IPS-NIHi7 (cell line): ENCODE measurements around the gene GTPBP6.

ENCODE experiments used
- DNase-seq: peaks from one replicate; pipeline ENCODE4 v3.0.0; 2012; ENCODE audit warnings: mixed read lengths; ENCODE audit errors: extremely low spot score

Gene GTPBP6

GRCh38 chrX:318739-319578 lies at the start of gene GTPBP6:
Gene GTPBP6, minus strand, starts transcription at chrX:318796. Its CDS starts 9 bp downstream, at chrX:318787.
- peak; percentile 94 for DNase-seq

- no peak for DNase-seq
Measured at GRCh38 chrX:367866-368265, 49.3 kb upstream of the GTPBP6 start.

GRCh38 chrX:367349-367748 lies 48.8 kb upstream of the GTPBP6 start:
- DNase-seq = no peak

- no peak for DNase-seq
Measured at GRCh38 chrX:363621-364375, 45.2 kb upstream of the GTPBP6 start.

- DNase-seq = no peak
Measured at GRCh38 chrX:362937-363620, 44.5 kb upstream of the GTPBP6 start.

GRCh38 chrX:362351-362750 lies 43.8 kb upstream of the GTPBP6 start:
- no peak for DNase-seq

- DNase-seq = no peak
Measured at GRCh38 chrX:361231-362145, 42.9 kb upstream of the GTPBP6 start.

- DNase-seq = no peak
Measured at GRCh38 chrX:360496-361150, 42.0 kb upstream of the GTPBP6 start.

- DNase-seq = no peak
Measured at GRCh38 chrX:358651-359143, 40.1 kb upstream of the GTPBP6 start.

- no peak for DNase-seq
Measured at GRCh38 chrX:357693-358471, 39.3 kb upstream of the GTPBP6 start.

- DNase-seq = no peak
Measured at GRCh38 chrX:357035-357692, 38.6 kb upstream of the GTPBP6 start.

GRCh38 chrX:356385-357034 lies 37.9 kb upstream of the GTPBP6 start:
- no peak for DNase-seq

- no peak for DNase-seq
Measured at GRCh38 chrX:355329-356050, 36.9 kb upstream of the GTPBP6 start.

GRCh38 chrX:353566-354535 lies 35.3 kb upstream of the GTPBP6 start:
- DNase-seq = no peak

- no peak for DNase-seq
Measured at GRCh38 chrX:352582-353314, 34.2 kb upstream of the GTPBP6 start.

- no peak for DNase-seq
Measured at GRCh38 chrX:352181-352580, 33.6 kb upstream of the GTPBP6 start.
